ENCODE data around the gene ABCD1.
"Not testable (repeated sequence)": the region's sequence is repeated elsewhere in the genome, so short reads cannot be mapped to it uniquely, and the experiment has no call there.

DNA sequence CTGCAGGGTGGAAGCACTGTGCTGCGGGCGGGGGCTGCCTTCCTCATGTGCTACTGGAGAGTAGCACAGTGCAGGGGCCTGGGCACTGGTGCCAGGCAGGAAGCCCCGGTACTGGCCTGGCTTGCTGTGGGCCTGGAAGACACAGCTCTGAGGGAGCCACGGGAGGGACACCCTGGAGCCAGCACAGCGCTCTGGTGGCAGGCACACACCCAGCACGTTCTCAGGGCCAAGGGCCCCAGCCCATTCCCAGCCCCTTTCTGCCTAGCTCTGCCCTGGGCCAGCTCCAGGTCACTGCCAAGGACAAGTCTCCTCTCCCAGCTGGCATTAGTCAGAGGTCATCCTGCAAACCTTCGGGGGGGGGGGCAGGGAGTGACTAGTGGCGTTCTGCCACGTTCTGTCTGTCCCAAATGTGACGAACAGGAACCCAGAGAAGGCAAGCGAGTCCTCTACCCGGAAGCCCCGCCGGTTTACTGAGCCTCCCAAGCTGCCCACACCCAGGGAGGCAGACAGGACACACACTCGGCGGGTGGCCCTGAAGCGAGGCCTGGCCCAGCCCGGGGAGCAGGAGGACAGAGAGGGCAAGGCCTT lies 24.8 kb upstream of the ABCD1 start:
- TF ChIP-seq POLR2A, POLR2AphosphoS5 (IDR thresholded peaks at IDR 0.05; ENCODE audit: low read depth, low read length): not testable (repeated sequence)

Data from GM12891 (cell line).